SK-N-SH (cell line): Measurements from ENCODE around the gene OR3A3. TPM values are rescaled to one million over a fixed set of nuclear protein-coding genes. Genes with fewer than 3 reads are reported as not detected.

Source experiments
- CTCF ChIA-PET: fragments of 300-600, 350-600 bp; formaldehyde crosslinking; extraction: SDS; loops from one replicate; lab custom pipeline; 2021; lab: Yijun Ruan, JAX
- POLR2A ChIA-PET: fragments of 350-600 bp; sonication (Branson Sonifier 250); formaldehyde crosslinking; extraction: SDS; loops from one replicate; lab custom pipeline; 2020; ENCODE audit warnings: antibody characterized with exemption, inconsistent platforms; lab: Yijun Ruan, JAX
- DNase-seq: peaks from one replicate; pipeline ENCODE4 v3.0.0; 2012
- H2AFZ ChIP-seq: fragments of 200-600 bp; sonication (generic); 2 replicates; pipeline ENCODE4 v1.8.1; 2016; ENCODE audit warnings: antibody characterized with exemption, mild to moderate bottlenecking, low read depth
- H3F3A ChIP-seq: fragments of 200-600 bp; sonication (generic); replicated peaks from 2 replicates; pipeline ENCODE3; 2016; ENCODE audit warnings: antibody characterized with exemption, mild to moderate bottlenecking; ENCODE audit not compliant: insufficient read depth
- H3K27ac ChIP-seq, 2 experiments: fragments of 200-500 bp in 1 of 2; fragments of 200-600 bp in 1 of 2; sonication (Bioruptor generic) in 1 of 2; sonication (generic), shearing (Covaris generic) in 1 of 2; 2 replicates each; pipeline versions ENCODE4 v1.5.1 to v1.6.1; 2014 to 2016; ENCODE audit warnings: low read depth in 2 of 2, inconsistent platforms in 1 of 2, low read length in 1 of 2, mild to moderate bottlenecking in 1 of 2, mixed read lengths in 1 of 2
- H3K27me3 ChIP-seq: fragments of 200-600 bp; sonication (generic), shearing (Covaris generic); 2 replicates; pipeline ENCODE4 v1.6.1; 2016; ENCODE audit warnings: mixed run types; ENCODE audit not compliant: insufficient read depth
- H3K36me3 ChIP-seq, 2 experiments: fragments of 200-500 bp in 1 of 2; fragments of 200-600 bp in 1 of 2; sonication (Bioruptor generic) in 1 of 2; sonication (generic) in 1 of 2; replicated peaks in 1 of 2; 2 replicates each; pipeline versions ENCODE3 to v1.5.1; 2014 to 2016; ENCODE audit warnings: low read length in 1 of 2, mild to moderate bottlenecking in 1 of 2; ENCODE audit not compliant: insufficient read depth in 2 of 2, control insufficient read depth in 1 of 2
- H3K4me1 ChIP-seq, 2 experiments: fragments of 200-500 bp in 1 of 2; fragments of 200-600 bp in 1 of 2; sonication (Bioruptor generic) in 1 of 2; sonication (generic), shearing (Covaris generic) in 1 of 2; 2 replicates each; pipeline versions ENCODE4 v1.5.1 to v1.6.1; 2014 to 2016; ENCODE audit warnings: low read depth in 1 of 2, low read length in 1 of 2, mixed run types in 1 of 2; ENCODE audit not compliant: insufficient read depth in 2 of 2, control insufficient read depth in 1 of 2
- H3K4me2 ChIP-seq: fragments of 200-600 bp; sonication (generic), shearing (Covaris generic); 2 replicates; pipeline ENCODE4 v1.6.1; 2017; ENCODE audit warnings: mixed run types
- H3K4me3 ChIP-seq, 2 experiments: fragments of 200-500 bp in 1 of 2; fragments of 200-600 bp in 1 of 2; sonication (Bioruptor generic) in 1 of 2; sonication (generic), shearing (Covaris generic) in 1 of 2; 2 replicates each; pipeline versions ENCODE4 v1.5.1 to v1.8.1; 2014 to 2016; ENCODE audit warnings: low read depth in 2 of 2, inconsistent platforms in 1 of 2, low read length in 1 of 2, mild to moderate bottlenecking in 1 of 2, mixed read lengths in 1 of 2, moderate library complexity in 1 of 2
- H3K79me2 ChIP-seq: fragments of 200-600 bp; sonication (generic); 2 replicates; pipeline ENCODE4 v1.8.1; 2017; ENCODE audit warnings: mild to moderate bottlenecking; ENCODE audit not compliant: insufficient read depth
- H3K9ac ChIP-seq: fragments of 200-600 bp; sonication (generic); 2 replicates; pipeline ENCODE4 v1.6.1; 2017; ENCODE audit warnings: mixed run types
- H3K9me2 ChIP-seq: fragments of 200-600 bp; sonication (generic); 2 replicates; pipeline ENCODE4 v1.6.1; 2017; ENCODE audit warnings: mixed run types
- H3K9me3 ChIP-seq: fragments of 200-600 bp; sonication (generic); 2 replicates; pipeline ENCODE4 v1.6.1; 2017; ENCODE audit warnings: mixed run types, mild to moderate bottlenecking, moderate library complexity
- H4K20me1 ChIP-seq: fragments of 200-600 bp; sonication (generic); 2 replicates; pipeline ENCODE4 v1.6.1; 2017; ENCODE audit warnings: mild to moderate bottlenecking, mixed run types; ENCODE audit not compliant: insufficient read depth
- CHD2 ChIP-seq: fragments of 150-350 bp; IDR thresholded peaks from 2 replicates; pipeline ENCODE4 v1.6.1; 2018; ENCODE audit warnings: low read length; ENCODE audit not compliant: partially characterized antibody
- ELF1 ChIP-seq: IDR thresholded peaks from 2 replicates; pipeline ENCODE4 v1.4.0; 2012
- EZH2phosphoT487 ChIP-seq: fragments of 200-600 bp; sonication (generic); IDR thresholded peaks from 2 replicates; pipeline ENCODE4 v1.6.1; 2017; ENCODE audit warnings: low read depth, mixed run types, mild to moderate bottlenecking, antibody characterized with exemption, moderate library complexity, borderline replicate concordance
- GABPA ChIP-seq: IDR thresholded peaks from 2 replicates; pipeline ENCODE4 v1.4.0; 2012; ENCODE audit warnings: low read depth, mild to moderate bottlenecking
- IRF3 ChIP-seq: fragments of 150-350 bp; IDR thresholded peaks from 2 replicates; pipeline ENCODE4 v1.6.1; 2016; ENCODE audit warnings: mild to moderate bottlenecking, low read depth, low read length
- JUND ChIP-seq: IDR thresholded peaks from 2 replicates; pipeline ENCODE4 v1.4.0; 2012
- MXI1 ChIP-seq: IDR thresholded peaks from 2 replicates; pipeline ENCODE4 v1.6.1; 2012; ENCODE audit warnings: mild to moderate bottlenecking, low read depth, low read length, improper control_type of control experiment
- NRF1 ChIP-seq: IDR thresholded peaks from 2 replicates; pipeline ENCODE4 v1.6.1; 2012; ENCODE audit warnings: low read depth, mild to moderate bottlenecking, low read length
- PBX3 ChIP-seq: IDR thresholded peaks from 2 replicates; pipeline ENCODE4; 2012
- POLR2AphosphoS5 ChIP-seq: IDR thresholded peaks from 2 replicates; pipeline ENCODE4 v1.6.1; 2012; ENCODE audit warnings: low read depth, low read length
- RAD21 ChIP-seq: IDR thresholded peaks from 2 replicates; pipeline ENCODE4 v1.6.1; 2012; ENCODE audit warnings: mild to moderate bottlenecking, low read length
- RCOR1 ChIP-seq: fragments of 150-350 bp; IDR thresholded peaks from 2 replicates; pipeline ENCODE4 v1.6.1; 2017; ENCODE audit warnings: antibody characterized with exemption, low read length
- REST ChIP-seq: IDR thresholded peaks from 2 replicates; pipeline ENCODE4 v1.6.1; 2012; ENCODE audit warnings: mild to moderate bottlenecking, low read depth, low read length, moderate library complexity
- RFX5 ChIP-seq: IDR thresholded peaks from 2 replicates; pipeline ENCODE4 v1.6.1; 2012; ENCODE audit warnings: mild to moderate bottlenecking, improper control_type of control experiment, low read length
- RXRA ChIP-seq: IDR thresholded peaks from 2 replicates; pipeline ENCODE4 v1.4.0; 2012; ENCODE audit warnings: low read depth, mild to moderate bottlenecking, borderline replicate concordance
- SIN3A ChIP-seq: IDR thresholded peaks from 2 replicates; pipeline ENCODE4 v1.6.1; 2012; ENCODE audit warnings: low read depth, mild to moderate bottlenecking, low read length, moderate library complexity, borderline replicate concordance
- TAF1 ChIP-seq: IDR thresholded peaks from 2 replicates; pipeline ENCODE4 v1.6.1; 2012; ENCODE audit warnings: low read depth, mild to moderate bottlenecking, low read length, moderate library complexity, borderline replicate concordance
- TCF12 ChIP-seq: IDR thresholded peaks from 2 replicates; pipeline ENCODE4 v1.4.0; 2012
- TEAD4 ChIP-seq: IDR thresholded peaks from 2 replicates; pipeline ENCODE4 v1.4.0; 2012; ENCODE audit warnings: mild to moderate bottlenecking, borderline replicate concordance; ENCODE audit not compliant: insufficient read depth
- USF2 ChIP-seq: fragments of 150-350 bp; IDR thresholded peaks from 2 replicates; pipeline ENCODE4 v1.6.1; 2017; ENCODE audit warnings: antibody characterized with exemption, low read length, low read depth, borderline replicate concordance
- ZBTB33 ChIP-seq: IDR thresholded peaks from 2 replicates; pipeline ENCODE4 v1.4.0; 2012; ENCODE audit warnings: low read depth, borderline replicate concordance
- WGBS: methylation state at CpG from one replicate; pipeline ENCODE4 v1.1.6; 2017; ENCODE audit warnings: low lambda C conversion rate; 5-methylcytosine and 5-hydroxymethylcytosine counted together
- polyA plus RNA-seq, 3 experiments: library from polyadenylated mRNA; depleted of rRNA; stranded (reverse); fragments of >200 nt; gene quantifications; 2 replicates each; pipeline ENCODE4 v1.2.3, GENCODE V29; 2012

Gene OR3A3
- polyA plus RNA-seq, 1 of the 3 experiments (the other 2 are of a cell fraction), result not detected

GRCh38 chr17:3400055-3400454 is 11.1 kb upstream of the OR3A3 start:
- H3F3A ChIP-seq, result no peaks in the 10 kb centered on the region
- TF ChIP-seq USF2 (no peak), CHD2 (no peak), GABPA (no peak), RCOR1 (no peak), EZH2phosphoT487 (no peak), RFX5 (no peak), JUND (no peak), IRF3 (no peak), TCF12 (no peak), TAF1 (no peak)
- no peak overlapping the region for H3K4me2 ChIP-seq
- ChIA-PET CTCF (no interaction called here), POLR2A (no interaction called here)
- H3K9me2 ChIP-seq, result no peaks in the 10 kb centered on the region
- H3K4me3 ChIP-seq, result no peak overlapping the region
- no peaks in the 10 kb centered on the region for H3K9me3 ChIP-seq
- H2AFZ ChIP-seq, result no peak overlapping the region
- no peak overlapping the region for H3K27ac ChIP-seq
- no peaks in the 10 kb centered on the region for H3K27me3 ChIP-seq
- WGBS, result 3% methylated on average over 6 of the region's 6 CpGs
- DNase-seq, result no peak
- no peaks in the 10 kb centered on the region for H3K4me1 ChIP-seq
- no peaks in the 10 kb centered on the region for H4K20me1 ChIP-seq
- no peaks in the 10 kb centered on the region for H3K36me3 ChIP-seq
- H3K9ac ChIP-seq, result no peak overlapping the region
- H3K79me2 ChIP-seq, result no peaks in the 10 kb centered on the region

- POLR2A ChIA-PET, result no interaction called here
- no peak for TF ChIP-seq ZBTB33
- TF ChIP-seq ELF1, result no peak
- no peak for TF ChIP-seq RAD21
- no peak for TF ChIP-seq RCOR1
- TF ChIP-seq TEAD4, result no peak
- no peak for TF ChIP-seq JUND
- TF ChIP-seq RFX5, result no peak
- no peak for TF ChIP-seq GABPA
- no peak for TF ChIP-seq POLR2AphosphoS5
- TF ChIP-seq REST, result no peak
- no peak for TF ChIP-seq NRF1
- no peak for TF ChIP-seq PBX3
- no peak for TF ChIP-seq SIN3A
- no peak for TF ChIP-seq RXRA
- TF ChIP-seq EZH2phosphoT487, result no peak
- TF ChIP-seq MXI1, result no peak
- Histone ChIP-seq H3K4me2 (no peak overlapping the region), H3K9ac (no peak overlapping the region), H3K4me1 (no peaks in the 10 kb centered on the region), H3K4me3 (no peak overlapping the region), H3K27me3 (no peaks in the 10 kb centered on the region), H2AFZ (no peak overlapping the region), H3K36me3 (no peaks in the 10 kb centered on the region), H3K27ac (no peak overlapping the region), H3F3A (no peaks in the 10 kb centered on the region), H3K9me2 (no peaks in the 10 kb centered on the region), H3K9me3 (no peaks in the 10 kb centered on the region), H4K20me1 (no peaks in the 10 kb centered on the region), H3K79me2 (no peaks in the 10 kb centered on the region)
- CTCF ChIA-PET, result no interaction called here
- WGBS, result 2% methylated on average over 2 of the region's 2 CpGs
- no peak for DNase-seq
Observed at GRCh38 chr17:3401786-3402185, 9.4 kb upstream of the OR3A3 start.
